IPS DF 4.7 (cell line): ENCODE results near the gene PCED1A.

Experiments
- DNase-seq: peaks from one replicate; pipeline ENCODE4 v3.0.0-alpha.2; 2013; ENCODE audit warnings: low spot score; ENCODE audit errors: extremely low read depth

Gene PCED1A

GRCh38 chr20:2805689-2806350 is 34.6 kb downstream of the PCED1A start:
- DNase-seq, result no peak

- no peak for DNase-seq
Measured at GRCh38 chr20:2804852-2805688, 35.4 kb downstream of the PCED1A start.

- DNase-seq, result no peak
Measured at GRCh38 chr20:2804041-2804828, 36.2 kb downstream of the PCED1A start.

GRCh38 chr20:2801286-2801728 is 39.1 kb downstream of the PCED1A start:
- DNase-seq, result no peak

GRCh38 chr20:2800521-2801285 is 39.8 kb downstream of the PCED1A start, which contains the start of gene CPXM1:
Gene CPXM1 (minus strand): TSS chr20:2800627. CDS start chr20:2800572, 55 bp downstream.
- no peak for DNase-seq

GRCh38 chr20:2799688-2800520 is 40.6 kb downstream of the PCED1A start:
- no peak for DNase-seq

- no peak for DNase-seq
Measured at GRCh38 chr20:2799271-2799670, 41.2 kb downstream of the PCED1A start.

- no peak for DNase-seq
Measured at GRCh38 chr20:2798814-2799213, 41.6 kb downstream of the PCED1A start.

GRCh38 chr20:2798095-2798805 is 42.2 kb downstream of the PCED1A start:
- DNase-seq, result no peak

- DNase-seq, result no peak
Measured at GRCh38 chr20:2797136-2797983, 43.1 kb downstream of the PCED1A start.

GRCh38 chr20:2796011-2796660 is 44.3 kb downstream of the PCED1A start:
- no peak for DNase-seq

GRCh38 chr20:2795451-2795850 is 45.0 kb downstream of the PCED1A start:
- DNase-seq, result no peak

- no peak for DNase-seq
Measured at GRCh38 chr20:2794866-2795447, 45.5 kb downstream of the PCED1A start.

- DNase-seq, result no peak
Measured at GRCh38 chr20:2794202-2794748, 46.2 kb downstream of the PCED1A start.

GRCh38 chr20:2793471-2793870 is 47.0 kb downstream of the PCED1A start:
- DNase-seq, result no peak
